NCI-H524 treated with DMSO at 0.1 percent for 48 hours (cell line): ENCODE data around the gene PCDHGA1.
"Not testable (repeated sequence)": the region's sequence is repeated elsewhere in the genome, so short reads cannot be mapped to it uniquely, and the experiment has no call there.

Source experiments
- DNase-seq: peaks from one replicate; lab custom pipeline; 2025; lab: John Stamatoyannopoulos, UW

The PCDHGA1 gene

GRCh38 chr5:141412854-141413539 lies 82.7 kb downstream of the PCDHGA1 start, which contains the start of gene PCDHGA10:
Gene PCDHGA10, plus strand, starts transcription at chr5:141412987. Its CDS starts 189 bp downstream, at chr5:141413176.
- no peak for DNase-seq

GRCh38 chr5:141413540-141414069 lies 83.3 kb downstream of the PCDHGA1 start:
- no peak for DNase-seq

GRCh38 chr5:141414548-141415274 lies 84.4 kb downstream of the PCDHGA1 start:
- not testable (repeated sequence) for DNase-seq

- not testable (repeated sequence) for DNase-seq
Observed at GRCh38 chr5:141415275-141415618, 84.9 kb downstream of the PCDHGA1 start.

- peak; percentile 12 for DNase-seq
Observed at GRCh38 chr5:141417494-141418172, 87.3 kb downstream of the PCDHGA1 start, which contains the start of gene PCDHGB7. Gene PCDHGB7, plus strand, starts transcription at chr5:141417677. Its CDS starts 183 bp downstream, at chr5:141417860.

GRCh38 chr5:141419074-141419880 lies 89.0 kb downstream of the PCDHGA1 start:
- DNase-seq = no peak

- DNase-seq = no peak
Observed at GRCh38 chr5:141420855-141421488, 90.7 kb downstream of the PCDHGA1 start, which contains the start of gene PCDHGA11. Gene PCDHGA11, plus strand, starts transcription at chr5:141421051. Its CDS starts 177 bp downstream, at chr5:141421228.

- no peak for DNase-seq
Observed at GRCh38 chr5:141421489-141421855, 91.2 kb downstream of the PCDHGA1 start.

GRCh38 chr5:141422742-141423291 lies 92.5 kb downstream of the PCDHGA1 start:
- DNase-seq = no peak

GRCh38 chr5:141427783-141428426 lies 97.6 kb downstream of the PCDHGA1 start:
- no peak for DNase-seq

GRCh38 chr5:141430332-141431113 lies 100.2 kb downstream of the PCDHGA1 start, which contains the start of gene PCDHGA12:
Gene PCDHGA12, plus strand, starts transcription at chr5:141430507. Its CDS starts 253 bp downstream, at chr5:141430760.
- DNase-seq = no peak

GRCh38 chr5:141431286-141431685 lies 101.0 kb downstream of the PCDHGA1 start:
- DNase-seq = no peak

GRCh38 chr5:141432308-141432707 lies 102.0 kb downstream of the PCDHGA1 start:
- not testable (repeated sequence) for DNase-seq

- not testable (repeated sequence) for DNase-seq
Observed at GRCh38 chr5:141432726-141433125, 102.4 kb downstream of the PCDHGA1 start.

GRCh38 chr5:141434006-141434405 lies 103.7 kb downstream of the PCDHGA1 start:
- no peak for DNase-seq

GRCh38 chr5:141437221-141437620 lies 106.9 kb downstream of the PCDHGA1 start:
- no peak for DNase-seq

- DNase-seq = no peak
Observed at GRCh38 chr5:141439411-141440141, 109.3 kb downstream of the PCDHGA1 start.

GRCh38 chr5:141440341-141440740 lies 110.0 kb downstream of the PCDHGA1 start:
- DNase-seq = no peak
